Ascending aorta (tissue), 2 donors: Measurements from ENCODE around the gene OR52N2. TPM values are rescaled to one million over a fixed set of nuclear protein-coding genes. Genes with fewer than 3 reads are reported as not detected.

Source experiments
- DNase-seq, 2 donors: peaks; one replicate each; pipeline ENCODE4 v3.0.0-alpha.2; 2019; ENCODE audit warnings: low spot score in 2 of 2
- H3K27ac ChIP-seq, 2 donors: fragments of 200-600 bp; sonication (generic); one replicate each; pipeline ENCODE4 v1.5.1; 2016 to 2017; ENCODE audit warnings: mild to moderate bottlenecking in 1 of 2
- H3K27me3 ChIP-seq: fragments of 200-600 bp; sonication (generic); one replicate; pipeline ENCODE4 v1.5.1; 2017
- H3K36me3 ChIP-seq, 2 donors: fragments of 200-600 bp; sonication (generic); one replicate each; pipeline ENCODE4 v1.5.1; 2016
- H3K4me1 ChIP-seq, 2 donors: fragments of 200-600 bp; sonication (generic); one replicate each; pipeline ENCODE4 v1.5.1; 2016 to 2017; ENCODE audit warnings: mild to moderate bottlenecking in 1 of 2
- H3K4me3 ChIP-seq, 2 donors: fragments of 200-600 bp; sonication (generic); one replicate each; pipeline ENCODE4 v1.5.1; 2016 to 2017; ENCODE audit warnings: mild to moderate bottlenecking in 1 of 2
- H3K9me3 ChIP-seq, 2 donors: fragments of 200-600 bp; sonication (generic); one replicate each; pipeline ENCODE4 v1.5.1; 2016
- CTCF ChIP-seq, 3 experiments: fragments of 200-600 bp in 2 of 3; fragments of 450-650 bp in 1 of 3; sonication (generic) in 2 of 3; IDR thresholded peaks; one replicate each; pipeline ENCODE4 v1.5.1; 2016 to 2019; ENCODE audit warnings: antibody characterized with exemption in 3 of 3, mild to moderate bottlenecking in 1 of 3, moderate library complexity in 1 of 3
- intact Hi-C: fragments of 100-400 bp; cut with DNase I; formaldehyde crosslinking; loops from one replicate; pipeline ENCODE4 v1.15.1; 2023
- total RNA-seq: library from RNA; depleted of rRNA; stranded (reverse); fragments of >200 nt; gene quantifications from one replicate; pipeline ENCODE4 v1.1.0, GENCODE V29; 2016

The OR52N2 gene
- total RNA-seq, 1 donor from 2014 or later, result not detected

GRCh38 chr11:5803982-5804381, 4.7 kb upstream of the OR52N2 start:
- Histone ChIP-seq H3K27me3 (no peaks in the 10 kb centered on the region), H3K27ac (no peak overlapping the region), H3K9me3 (no peaks in the 10 kb centered on the region), H3K4me1 (no peaks in the 10 kb centered on the region), H3K4me3 (no peak overlapping the region), H3K36me3 (no peaks in the 10 kb centered on the region)
- no peak for TF ChIP-seq CTCF (IDR thresholded peaks at IDR 0.05)
- DNase-seq, result no peak
- intact Hi-C loops, result no loop called here

DNA sequence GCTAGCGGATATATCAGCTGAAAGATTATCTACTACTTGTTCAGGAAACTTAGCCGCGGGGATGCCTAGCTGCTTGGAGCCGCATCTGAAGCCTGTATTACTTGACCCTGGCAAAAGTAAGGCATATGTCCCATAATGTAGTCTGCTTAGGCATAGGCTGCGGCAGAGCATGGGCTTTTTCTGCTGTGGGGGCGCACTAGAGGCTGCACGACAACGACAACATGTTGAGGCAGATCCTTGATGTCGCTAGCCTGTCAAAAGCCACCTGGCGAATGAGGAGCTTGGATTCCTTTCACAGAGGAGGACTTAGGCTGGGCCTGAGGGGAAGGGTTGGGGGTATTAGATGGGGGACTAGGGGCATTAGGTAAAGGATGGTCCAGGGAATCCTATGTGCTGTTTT, 1.1 kb upstream of the OR52N2 start:
- intact Hi-C loops, result loop anchor here (5.0 kb wide), 2 partner anchors 120 to 1170 kb away; partner anchors contain the start of genes OR51D1, TRIM22 and TRIM5
- H3K27me3 ChIP-seq, result no peaks in the 10 kb centered on the region
- no peak overlapping the region for H3K27ac ChIP-seq
- DNase-seq, result no peak
- H3K4me1 ChIP-seq, result no peaks in the 10 kb centered on the region
- H3K36me3 ChIP-seq, result no peaks in the 10 kb centered on the region
- no peak for TF ChIP-seq CTCF (IDR thresholded peaks at IDR 0.05)
- no peaks in the 10 kb centered on the region for H3K9me3 ChIP-seq
- no peak overlapping the region for H3K4me3 ChIP-seq

- Histone ChIP-seq H3K27ac (no peak overlapping the region), H3K4me1 (no peaks in the 10 kb centered on the region), H3K27me3 (no peaks in the 10 kb centered on the region), H3K36me3 (no peaks in the 10 kb centered on the region), H3K9me3 (no peaks in the 10 kb centered on the region), H3K4me3 (peak overlapping the region; percentile 49 to 63)
- intact Hi-C loops, result loop anchor here (2.0 to 5.0 kb wide), 4 partner anchors 122 to 1172 kb away; partner anchors contain the start of genes OR51D1, TRIM22 and TRIM5
- no peak for DNase-seq
- TF ChIP-seq CTCF (IDR thresholded peaks at IDR 0.05), result no peak
Measured at GRCh38 chr11:5809122-5809519, 397 bp downstream of the OR52N2 start.

GRCh38 chr11:5809905-5810795, 1.4 kb downstream of the OR52N2 start:
- Histone ChIP-seq H3K27ac (no peak overlapping the region), H3K9me3 (no peaks in the 10 kb centered on the region), H3K27me3 (no peaks in the 10 kb centered on the region), H3K4me3 (no peak overlapping the region), H3K4me1 (no peaks in the 10 kb centered on the region), H3K36me3 (no peaks in the 10 kb centered on the region)
- intact Hi-C loops, result loop anchor here (2.0 to 5.0 kb wide), 4 partner anchors 123 to 1173 kb away; partner anchors contain the start of genes OR51D1, TRIM22 and TRIM5
- no peak for TF ChIP-seq CTCF (IDR thresholded peaks at IDR 0.05)
- no peak for DNase-seq

DNA sequence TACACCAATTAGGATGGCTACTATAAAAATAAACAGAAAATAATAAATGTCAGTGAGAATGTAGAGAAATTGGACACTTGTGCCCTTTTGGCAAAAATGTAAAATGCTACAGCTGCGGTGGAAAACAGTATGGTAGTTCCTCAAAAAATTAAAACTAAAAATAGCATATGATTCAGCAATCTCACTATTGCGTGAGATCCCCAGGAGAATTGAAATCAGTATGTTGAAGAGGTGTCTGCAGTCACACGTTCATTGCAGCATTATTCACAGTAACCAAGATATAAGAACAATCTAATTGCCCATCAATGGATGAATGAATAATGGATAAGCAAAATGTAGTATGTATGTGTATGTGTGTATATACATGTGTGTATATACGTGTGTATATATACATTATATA, 6.8 kb downstream of the OR52N2 start:
- Histone ChIP-seq H3K9me3 (no peaks in the 10 kb centered on the region), H3K4me1 (no peaks in the 10 kb centered on the region), H3K27ac (no peak overlapping the region), H3K27me3 (no peaks in the 10 kb centered on the region), H3K36me3 (no peaks in the 10 kb centered on the region), H3K4me3 (no peak overlapping the region)
- DNase-seq, result no peak
- no peak for TF ChIP-seq CTCF (IDR thresholded peaks at IDR 0.05)
- intact Hi-C loops, result no loop called here
